DND-41 (cell line): ENCODE measurements around the gene SLC10A7.

Experiments used
- CTCF ChIP-seq: IDR thresholded peaks from 2 replicates; pipeline ENCODE4 v1.5.1; 2012; ENCODE audit warnings: borderline replicate concordance, low read length, moderate library complexity, mild to moderate bottlenecking; ENCODE audit not compliant: poor library complexity, severe bottlenecking; ENCODE audit errors: extremely low read depth
- EZH2 ChIP-seq: IDR thresholded peaks from 3 replicates; pipeline ENCODE4 v1.6.1; 2012; ENCODE audit warnings: borderline replicate concordance, low read depth, mild to moderate bottlenecking, moderate library complexity, low read length, inconsistent platforms; ENCODE audit not compliant: severe bottlenecking

GRCh38 chr4:146470604-146471003, 51.1 kb downstream of the SLC10A7 start:
- no peak for TF ChIP-seq CTCF
- no peak for TF ChIP-seq EZH2
